GM12872 (cell line): ENCODE measurements around the gene ITPRIPL2.
A peak's percentile ranks its signal among the peaks of the same experiment; 100 is the strongest.

Source experiments
- TF ChIP-seq, protein P1 (sequence below): IDR thresholded peaks from 3 replicates; pipeline ENCODE4 v1.5.1; 2011; ENCODE audit warnings: low read depth, mild to moderate bottlenecking, low read length, moderate library complexity; ENCODE audit not compliant: insufficient read depth

ITPRIPL2 gene

DNA sequence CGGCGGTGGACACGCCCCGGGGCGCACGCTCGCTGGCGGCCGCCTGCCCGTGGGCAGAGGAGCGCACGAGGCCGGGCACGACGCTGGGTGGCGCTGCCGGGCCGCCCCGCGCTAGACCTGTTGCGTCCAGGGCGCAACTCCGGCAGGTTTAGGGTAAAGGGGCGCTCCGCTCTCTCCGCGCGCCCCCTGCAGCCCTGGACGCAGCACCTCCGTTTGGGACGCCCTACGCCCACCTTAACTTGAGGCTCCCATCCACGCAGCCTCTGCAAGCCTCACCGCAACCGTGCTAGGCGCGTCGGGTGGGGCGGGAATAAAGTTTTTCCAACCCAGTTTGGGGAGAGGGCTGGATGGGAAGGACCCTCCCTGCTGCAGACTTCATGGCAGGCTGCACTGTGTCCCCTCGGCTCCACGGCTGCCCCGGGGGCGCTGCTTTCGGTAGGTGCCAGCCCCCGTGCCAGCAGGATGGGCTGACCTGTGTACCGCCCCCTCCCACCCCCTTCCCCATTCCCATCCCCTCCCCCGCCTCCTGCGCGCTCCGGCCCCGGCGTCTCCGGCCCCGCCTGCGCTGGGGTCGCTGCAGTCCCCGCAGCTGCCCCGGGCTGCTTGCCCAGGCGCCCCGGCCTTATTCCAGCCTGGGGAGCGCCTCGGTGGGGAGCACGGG lies 54.1 kb downstream of the ITPRIPL2 start, which contains the start of gene SYT17:
TSS of gene SYT17 (plus strand) at position 531 of the 661 bp plus-strand sequence. CDS start 407 bp downstream, outside the sequence.
- TF ChIP-seq, protein P1, sequence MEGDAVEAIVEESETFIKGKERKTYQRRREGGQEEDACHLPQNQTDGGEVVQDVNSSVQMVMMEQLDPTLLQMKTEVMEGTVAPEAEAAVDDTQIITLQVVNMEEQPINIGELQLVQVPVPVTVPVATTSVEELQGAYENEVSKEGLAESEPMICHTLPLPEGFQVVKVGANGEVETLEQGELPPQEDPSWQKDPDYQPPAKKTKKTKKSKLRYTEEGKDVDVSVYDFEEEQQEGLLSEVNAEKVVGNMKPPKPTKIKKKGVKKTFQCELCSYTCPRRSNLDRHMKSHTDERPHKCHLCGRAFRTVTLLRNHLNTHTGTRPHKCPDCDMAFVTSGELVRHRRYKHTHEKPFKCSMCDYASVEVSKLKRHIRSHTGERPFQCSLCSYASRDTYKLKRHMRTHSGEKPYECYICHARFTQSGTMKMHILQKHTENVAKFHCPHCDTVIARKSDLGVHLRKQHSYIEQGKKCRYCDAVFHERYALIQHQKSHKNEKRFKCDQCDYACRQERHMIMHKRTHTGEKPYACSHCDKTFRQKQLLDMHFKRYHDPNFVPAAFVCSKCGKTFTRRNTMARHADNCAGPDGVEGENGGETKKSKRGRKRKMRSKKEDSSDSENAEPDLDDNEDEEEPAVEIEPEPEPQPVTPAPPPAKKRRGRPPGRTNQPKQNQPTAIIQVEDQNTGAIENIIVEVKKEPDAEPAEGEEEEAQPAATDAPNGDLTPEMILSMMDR, result peak; percentile 72

DNA sequence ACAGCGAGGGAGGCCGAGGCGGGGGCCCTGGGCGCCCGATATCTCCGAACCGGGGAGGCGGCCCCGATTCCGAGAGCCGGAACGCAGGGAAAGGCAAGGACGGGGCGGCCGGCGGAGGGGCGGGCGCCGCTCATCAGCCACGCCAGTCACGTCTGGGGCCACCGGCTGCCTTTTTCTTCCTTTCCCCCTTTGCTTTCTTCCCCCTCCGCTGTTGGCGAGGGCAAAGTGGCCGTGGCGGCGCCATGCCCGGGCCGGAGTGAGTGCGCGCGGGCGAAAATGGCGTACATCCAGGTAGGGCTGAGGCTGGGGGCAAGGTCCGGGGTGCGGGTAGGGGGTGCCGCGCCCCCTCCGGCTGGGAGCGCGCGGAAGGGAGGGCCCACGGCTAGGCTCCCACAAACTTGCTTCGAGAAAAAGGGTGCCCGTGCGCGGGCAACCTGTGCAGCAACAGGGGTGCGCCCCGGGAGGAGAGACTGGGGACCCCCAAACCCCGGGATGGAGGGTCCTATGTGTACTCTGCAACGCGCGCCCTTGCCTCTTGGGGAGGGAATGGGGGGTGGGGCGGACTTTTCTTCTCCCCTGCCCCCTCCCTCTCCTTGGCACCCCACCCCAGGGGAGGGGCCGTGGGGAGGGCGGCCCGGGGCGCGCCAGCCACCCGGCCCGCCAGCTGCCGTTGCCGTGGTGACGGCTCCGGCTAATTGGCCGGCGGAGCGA lies 54.8 kb downstream of the ITPRIPL2 start:
- TF ChIP-seq, protein P1, result no peak

DNA sequence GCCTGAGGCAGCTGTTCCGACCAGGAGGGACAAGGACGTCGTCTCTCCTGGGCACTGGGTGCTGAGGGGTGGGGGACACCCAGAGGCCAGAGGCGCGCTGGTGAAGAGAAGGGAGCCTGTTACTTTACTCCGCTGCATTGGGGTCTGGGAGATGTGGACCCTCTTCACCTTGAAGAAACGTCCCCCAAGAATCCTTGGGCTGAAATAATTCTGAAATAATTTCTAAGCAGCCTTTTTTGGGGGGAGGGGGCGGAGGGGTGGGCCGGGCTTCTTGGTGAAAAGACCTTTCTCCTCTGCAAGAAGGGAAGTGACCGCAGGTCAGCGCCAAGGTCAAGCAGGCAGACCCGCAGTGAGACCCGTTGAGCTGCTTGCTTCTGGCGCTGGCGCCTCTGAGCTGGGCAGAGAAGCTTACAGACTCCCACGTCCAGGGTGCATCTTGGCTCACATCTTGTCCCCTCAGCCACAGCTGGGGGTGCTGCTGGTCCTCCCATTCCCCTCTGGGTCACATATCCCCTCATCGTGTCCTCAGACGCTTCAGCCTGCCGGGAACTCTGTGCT lies 55.4 kb downstream of the ITPRIPL2 start:
- TF ChIP-seq, protein P1, result no peak

DNA sequence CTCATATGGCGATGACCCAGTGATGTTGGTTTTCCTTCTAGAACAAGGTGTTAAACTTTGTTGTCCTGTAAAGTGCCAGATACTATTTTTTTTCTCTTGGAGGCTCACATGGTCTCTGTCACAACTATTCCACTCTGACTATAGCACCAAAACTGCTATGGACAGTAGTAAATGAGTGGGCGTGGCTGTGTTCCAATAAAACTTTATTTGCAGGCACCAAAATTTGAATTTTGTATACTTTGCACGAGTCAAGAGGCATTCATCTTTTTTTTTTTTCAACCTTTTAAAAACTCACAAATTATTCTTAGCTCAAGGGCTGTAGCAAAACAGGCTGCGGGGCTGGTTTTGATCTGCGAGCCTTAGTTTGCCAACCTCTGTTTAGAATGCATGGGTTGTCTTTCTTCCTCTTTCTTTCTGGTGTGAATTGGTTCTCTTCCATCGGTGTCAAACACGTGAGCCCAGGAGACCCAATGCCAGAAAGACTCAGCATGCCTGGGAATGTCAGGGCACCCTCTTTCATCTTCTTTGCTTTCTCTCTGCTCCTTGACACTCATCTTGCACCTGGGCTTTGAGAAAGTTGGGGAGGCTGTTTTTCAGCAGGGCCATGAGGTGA lies 56.4 kb downstream of the ITPRIPL2 start:
- TF ChIP-seq, protein P1, result no peak
